H1 (cell line): Measurements from ENCODE around the gene PAWR. TPM values are rescaled to one million over a fixed set of nuclear protein-coding genes. Genes with fewer than 3 reads are reported as not detected.

Source experiments
- ASH2L ChIP-seq: fragments of 200-600, 300-600 bp; sonication (generic); IDR thresholded peaks from one replicate; pipeline ENCODE4 v1.7.1; 2017; ENCODE audit warnings: low read length
- ATF2 ChIP-seq: IDR thresholded peaks from 2 replicates; pipeline ENCODE4 v1.6.1; 2012; ENCODE audit warnings: low read length, inconsistent platforms
- BRCA1 ChIP-seq: IDR thresholded peaks from 2 replicates; pipeline ENCODE4 v1.6.1; 2012; ENCODE audit warnings: low read depth, low read length, improper control_type of control experiment
- CHD2 ChIP-seq: IDR thresholded peaks from 2 replicates; pipeline ENCODE4 v1.6.1; 2012; ENCODE audit warnings: low read length, improper control_type of control experiment
- CREB1 ChIP-seq: IDR thresholded peaks from 2 replicates; pipeline ENCODE4 v1.6.1; 2012; ENCODE audit warnings: inconsistent platforms
- CTCF ChIP-seq, 3 experiments: IDR thresholded peaks; 1 replicate in 2 of 3; 2 replicates in 1 of 3; pipeline versions ENCODE4 v1.5.1 to v1.6.1; 2011; ENCODE audit warnings: low read length in 3 of 3, mild to moderate bottlenecking in 3 of 3, inconsistent platforms in 2 of 3, low read depth in 1 of 3, moderate library complexity in 1 of 3; ENCODE audit not compliant: insufficient read depth in 1 of 3; ENCODE audit errors: control extremely low read depth in 1 of 3
- EP300 ChIP-seq, 2 experiments: IDR thresholded peaks; 1 replicate in 1 of 2; 2 replicates in 1 of 2; pipeline ENCODE4 v1.6.1; 2011 to 2012; ENCODE audit warnings: low read depth in 2 of 2, low read length in 2 of 2, mild to moderate bottlenecking in 2 of 2, borderline replicate concordance in 1 of 2, inconsistent platforms in 1 of 2, moderate library complexity in 1 of 2
- FOSL1 ChIP-seq: IDR thresholded peaks from 2 replicates; pipeline ENCODE4 v1.6.1; 2011; ENCODE audit warnings: mild to moderate bottlenecking, low read depth, low read length, moderate library complexity; ENCODE audit not compliant: insufficient read depth
- GTF2F1 ChIP-seq: IDR thresholded peaks from 2 replicates; pipeline ENCODE4 v1.6.1; 2012; ENCODE audit warnings: low read depth, low read length, improper control_type of control experiment, borderline replicate concordance
- HDAC6 ChIP-seq: IDR thresholded peaks from one replicate; pipeline ENCODE4 v1.7.1; 2012; ENCODE audit warnings: low read depth, mild to moderate bottlenecking, inconsistent platforms, low read length, moderate library complexity
- JUND ChIP-seq: IDR thresholded peaks from 2 replicates; pipeline ENCODE4 v1.6.1; 2011; ENCODE audit warnings: mild to moderate bottlenecking, improper control_type of control experiment, low read length
- MAFK ChIP-seq: IDR thresholded peaks from 2 replicates; pipeline ENCODE4 v1.6.1; 2012; ENCODE audit warnings: low read depth, mild to moderate bottlenecking, improper control_type of control experiment, low read length
- PHF8 ChIP-seq: fragments of 200-600 bp; sonication (generic); conservative IDR thresholded peaks from 2 replicates; pipeline ENCODE4 v1.7.1; 2012; ENCODE audit warnings: low read depth, mild to moderate bottlenecking, inconsistent platforms, low read length, moderate library complexity
- POLR2AphosphoS5 ChIP-seq: IDR thresholded peaks from 2 replicates; pipeline ENCODE4 v1.6.1; 2011; ENCODE audit warnings: low read depth, low read length
- POU5F1 ChIP-seq: IDR thresholded peaks from 2 replicates; pipeline ENCODE4 v1.6.1; 2011; ENCODE audit warnings: low read depth, mild to moderate bottlenecking, low read length, moderate library complexity
- RBBP5 ChIP-seq: IDR thresholded peaks from 2 replicates; pipeline ENCODE4 v1.7.1; 2012; ENCODE audit warnings: low read depth, mild to moderate bottlenecking, inconsistent platforms, low read length, moderate library complexity, borderline replicate concordance
- SP4 ChIP-seq: IDR thresholded peaks from 2 replicates; pipeline ENCODE4 v1.6.1; 2012; ENCODE audit warnings: low read length, inconsistent platforms
- TAF1 ChIP-seq: IDR thresholded peaks from 2 replicates; pipeline ENCODE4 v1.6.1; 2011; ENCODE audit warnings: mild to moderate bottlenecking, low read depth, low read length
- TCF12 ChIP-seq: IDR thresholded peaks from 2 replicates; pipeline ENCODE4 v1.6.1; 2011; ENCODE audit warnings: low read depth, mild to moderate bottlenecking, low read length
- TEAD4 ChIP-seq: IDR thresholded peaks from 2 replicates; pipeline ENCODE4 v1.6.1; 2012; ENCODE audit warnings: low read depth, low read length, inconsistent platforms, mixed read lengths
- YY1 ChIP-seq: IDR thresholded peaks from 2 replicates; pipeline ENCODE4 v1.6.1; 2011; ENCODE audit warnings: low read depth, mild to moderate bottlenecking, low read length
- polyA plus RNA-seq, 7 experiments: library from polyadenylated mRNA; depleted of rRNA in 3 of 7; stranded (reverse) in 5 of 7; unstranded in 2 of 7; fragments of >200 nt in 5 of 7; fragments of 200-250 nt in 2 of 7; gene quantifications; 1 replicate in 5 of 7; 2 replicates in 1 of 7; 4 replicates in 1 of 7; pipeline versions ENCODE4 v1.2.1 to v1.2.3, GENCODE V29; 2011 to 2013; ENCODE audit warnings: missing spikeins in 2 of 7, mixed read lengths in 2 of 7
- total RNA-seq: library from RNA; stranded (reverse); fragmentation: NEBNext Ultra II Directional; extraction: Animal tissue kit (Norgen Biotek cat#: 25700); gene quantifications from 2 replicates; pipeline ENCODE4 v1.2.1, GENCODE V29; 2021

PAWR gene
- total and polyA plus RNA-seq, 2 of the 8 experiments (the other 6 are each of a cell fraction or from before 2014, with no cell fraction given), result 28.3 to 327 TPM

GRCh38 chr12:79547044-79547734 is 143.6 kb downstream of the PAWR start (continued):
- no peak for TF ChIP-seq FOSL1
- peak; percentile 94 for TF ChIP-seq TCF12
- no peak for TF ChIP-seq ASH2L
- TF ChIP-seq CTCF (IDR thresholded peaks at IDR 0.05; ENCODE audit: control extremely low read depth in 1 of 3, insufficient read depth in 1 of 3, low read depth in 1 of 3, low read length in 3 of 3), result no peak
- peak in 1 of 2 experiments; percentile 96; a peak in 2 of 3 replicates for TF ChIP-seq EP300 (IDR thresholded peaks at IDR 0.05; ENCODE audit: borderline replicate concordance in 1 of 2, low read depth in 2 of 2, low read length in 2 of 2)
- peak; percentile 45; the same call in 1 of the 2 replicates for TF ChIP-seq TAF1
- TF ChIP-seq HDAC6, result no peak
- no peak for TF ChIP-seq SP4
- TF ChIP-seq YY1, result peak; percentile 68
- 0 out of 2 replicates have a peak, but pooled peaks have one; percentile 18 for TF ChIP-seq MAFK
- peak; percentile 16; the same call in 1 of the 2 replicates for TF ChIP-seq POLR2AphosphoS5
- TF ChIP-seq CREB1, result peak; percentile 25; the same call in 1 of the 2 replicates
- TF ChIP-seq CHD2, result peak; percentile 72; the same call in 1 of the 2 replicates
- peak; percentile 95 for TF ChIP-seq ATF2
- TF ChIP-seq POU5F1, result peak; percentile 66; the same call in 1 of the 2 replicates
- TF ChIP-seq PHF8, result no peak
- TF ChIP-seq TEAD4, result peak; percentile 100
- TF ChIP-seq BRCA1, result no peak
- TF ChIP-seq RBBP5, result peak; percentile 60; the same call in 1 of the 2 replicates
- TF ChIP-seq JUND, result peak; percentile 99
- no peak for TF ChIP-seq GTF2F1
